PC-3 (cell line): Measurements from ENCODE around the gene TFRC.

Source experiments
- CTCF ChIP-seq: fragments of 300-600 bp; sonication (generic); conservative IDR thresholded peaks from 2 replicates; pipeline ENCODE4 v1.5.1; 2017; ENCODE audit warnings: antibody characterized with exemption, low read depth, mild to moderate bottlenecking, low read length
- EZH2 ChIP-seq: fragments of 300-600 bp; sonication (generic); IDR thresholded peaks from one replicate; pipeline ENCODE4 v1.6.1; 2017; ENCODE audit warnings: antibody characterized with exemption, mild to moderate bottlenecking, low read length; ENCODE audit not compliant: unreplicated experiment
- EZH2phosphoT487 ChIP-seq: fragments of 300-600 bp; sonication (generic); IDR thresholded peaks from 2 replicates; pipeline ENCODE4 v1.6.1; 2018; ENCODE audit warnings: mild to moderate bottlenecking, antibody characterized with exemption, low read length, borderline replicate concordance

DNA sequence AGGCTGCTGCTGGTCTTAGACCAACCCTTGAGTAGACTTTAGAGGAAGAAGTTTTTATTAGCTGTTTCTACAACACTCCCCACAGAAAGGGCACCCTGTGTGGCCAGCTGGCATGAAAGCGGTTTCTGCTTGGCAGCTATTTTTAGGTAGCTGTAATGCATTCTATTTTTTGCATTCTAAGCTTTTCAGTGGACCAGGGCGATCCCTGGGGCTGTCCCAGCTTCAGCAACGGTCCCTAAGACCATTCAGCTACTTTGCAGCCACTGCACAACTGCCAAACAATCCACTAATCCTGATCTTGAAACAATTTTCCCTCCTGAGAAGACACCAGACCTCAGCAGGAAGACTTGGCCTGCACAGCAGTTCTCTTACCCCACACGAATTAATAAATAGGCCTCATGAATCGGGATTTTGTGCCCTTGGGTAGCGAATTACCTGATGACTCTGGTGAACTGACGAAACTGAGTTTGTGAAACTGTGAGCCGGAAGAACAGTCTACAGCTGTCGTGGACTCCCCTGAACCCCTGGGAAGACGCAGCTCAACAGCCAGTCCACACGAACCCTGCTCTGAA is 14.6 kb upstream of the TFRC start:
- TF ChIP-seq CTCF (no peak), EZH2phosphoT487 (no peak), EZH2 (no peak)
